ENCODE data around the gene ZNF33B.

GRCh38 chr10:42576338-42576737, 62.0 kb downstream of the ZNF33B start:
- no peak for TF ChIP-seq EP300 (IDR thresholded peaks at IDR 0.05)
- no peak for TF ChIP-seq POLR2A (IDR thresholded peaks at IDR 0.05)
- TF ChIP-seq CTCF (IDR thresholded peaks at IDR 0.05): no peak

All from ovary (tissue), 3 donors.